Upper lobe of right lung (tissue), 1 donor: Measurements from ENCODE around the gene EDA. TPM values are rescaled to one million over a fixed set of nuclear protein-coding genes. Genes with fewer than 3 reads are reported as not detected.
"Not testable (repeated sequence)": the region's sequence is repeated elsewhere in the genome, so short reads cannot be mapped to it uniquely, and the experiment has no call there.

Experiments
- ATAC-seq: fragments of 200-7000 bp; cut with Tn5 transposase; one replicate; pipeline ENCODE4 v1.9.1; 2020; ENCODE audit warnings: mild to moderate bottlenecking, moderate library complexity
- DNase-seq: peaks from one replicate; pipeline ENCODE4 v3.0.0-alpha.2; 2020
- H3K27ac ChIP-seq: fragments of 200-600 bp; one replicate; pipeline ENCODE4 v1.8.0; 2022
- H3K27me3 ChIP-seq: fragments of 200-600 bp; one replicate; pipeline ENCODE4 v1.8.0; 2022; ENCODE audit warnings: mild to moderate bottlenecking
- H3K36me3 ChIP-seq: fragments of 200-600 bp; one replicate; pipeline ENCODE4 v1.8.0; 2022
- H3K4me1 ChIP-seq: fragments of 200-600 bp; one replicate; pipeline ENCODE4 v1.8.0; 2022
- H3K4me3 ChIP-seq: fragments of 200-600 bp; one replicate; pipeline ENCODE4 v1.8.0; 2022; ENCODE audit warnings: mild to moderate bottlenecking
- H3K9me3 ChIP-seq: fragments of 200-600 bp; one replicate; pipeline ENCODE4 v1.8.0; 2022
- CTCF ChIP-seq: fragments of 200-600 bp; IDR thresholded peaks from one replicate; pipeline ENCODE4 v1.8.0; 2022; ENCODE audit warnings: antibody characterized with exemption
- intact Hi-C: fragments of 100-400 bp; cut with DNase I; formaldehyde crosslinking; loops from one replicate; pipeline ENCODE4 v1.11.0; 2022
- total RNA-seq: library from RNA; stranded (reverse); fragmentation: NEBNext Ultra II Directional; extraction: Animal tissue kit (Norgen Biotek cat#: 25700); gene quantifications from one replicate; pipeline ENCODE4 v1.2.1, GENCODE V29; 2021
- donor health status: DM: no; HTN: yes; CAD: no; lungs with severe emphysema.

Gene EDA
- total RNA-seq, 1 donor from 2014 or later: 5.5 TPM

GRCh38 chrX:69815063-69815462 lies 199.2 kb downstream of the EDA start:
- ATAC-seq (no peak), DNase-seq (no peak)
- Histone ChIP-seq H3K9me3 (no peaks in the 10 kb centered on the region), H3K27me3 (no peaks in the 10 kb centered on the region), H3K4me1 (no peaks in the 10 kb centered on the region), H3K4me3 (no peak overlapping the region), H3K27ac (no peak overlapping the region), H3K36me3 (no peaks in the 10 kb centered on the region)
- no peak for TF ChIP-seq CTCF
- intact Hi-C loops: no loop called here

- H3K4me3 ChIP-seq: no peak overlapping the region
- H3K4me1 ChIP-seq: no peaks in the 10 kb centered on the region
- no peaks in the 10 kb centered on the region for H3K36me3 ChIP-seq
- ATAC-seq: no peak
- no peak overlapping the region for H3K27ac ChIP-seq
- H3K27me3 ChIP-seq: no peaks in the 10 kb centered on the region
- no peak for DNase-seq
- intact Hi-C loops: no loop called here
- no peaks in the 10 kb centered on the region for H3K9me3 ChIP-seq
- TF ChIP-seq CTCF: no peak
Measured at GRCh38 chrX:69815519-69815918, 199.6 kb downstream of the EDA start.

GRCh38 chrX:69844636-69845035 lies 228.7 kb downstream of the EDA start:
- Histone ChIP-seq H3K27ac (no peak overlapping the region), H3K4me3 (no peak overlapping the region), H3K36me3 (no peaks in the 10 kb centered on the region), H3K27me3 (no peaks in the 10 kb centered on the region), H3K4me1 (no peaks in the 10 kb centered on the region), H3K9me3 (no peaks in the 10 kb centered on the region)
- intact Hi-C loops: no loop called here
- DNase-seq (no peak), ATAC-seq (no peak)
- TF ChIP-seq CTCF: no peak

GRCh38 chrX:69859999-69860398 lies 244.1 kb downstream of the EDA start:
- H3K9me3 ChIP-seq, H3K27ac ChIP-seq, intact Hi-C loops, ATAC-seq, H3K27me3 ChIP-seq, DNase-seq, H3K4me3 ChIP-seq, H3K36me3 ChIP-seq, H3K4me1 ChIP-seq: not testable (repeated sequence)

GRCh38 chrX:69876221-69876620 lies 260.3 kb downstream of the EDA start:
- intact Hi-C loops: no loop called here
- no peak for ATAC-seq

GRCh38 chrX:69884210-69884609 lies 268.3 kb downstream of the EDA start:
- H3K36me3 ChIP-seq: no peaks in the 10 kb centered on the region
- H3K27me3 ChIP-seq: no peaks in the 10 kb centered on the region
- no peak for TF ChIP-seq CTCF
- H3K4me1 ChIP-seq: no peaks in the 10 kb centered on the region
- no peak overlapping the region for H3K27ac ChIP-seq
- ATAC-seq: no peak
- intact Hi-C loops: no loop called here
- DNase-seq: no peak
- H3K4me3 ChIP-seq: no peak overlapping the region
- H3K9me3 ChIP-seq: no peaks in the 10 kb centered on the region

More at GRCh38 chrX:69876221-69876620, 260.3 kb downstream of the EDA start:
- Histone ChIP-seq H3K27ac (no peak overlapping the region), H3K27me3 (no peaks in the 10 kb centered on the region), H3K4me1 (no peaks in the 10 kb centered on the region), H3K9me3 (no peaks in the 10 kb centered on the region), H3K36me3 (no peaks in the 10 kb centered on the region), H3K4me3 (no peak overlapping the region)
- no peak for TF ChIP-seq CTCF
- DNase-seq: no peak
